Heart right ventricle (tissue), 16 donors: ENCODE measurements around the gene LAMA5. TPM values are rescaled to one million over a fixed set of nuclear protein-coding genes. Genes with fewer than 3 reads are reported as not detected.

ENCODE experiments used
- ATAC-seq, 8 donors: fragments of 200-7000 bp; cut with Tn5 transposase; one replicate each; pipeline ENCODE4 v1.9.1; 2020; ENCODE audit warnings: mild to moderate bottlenecking in 8 of 8, moderate library complexity in 8 of 8, moderate number of reproducible peaks in 1 of 8
- DNase-seq, 2 donors: peaks; one replicate each; pipeline ENCODE4 v3.0.0-alpha.2; 2020
- H3K27ac ChIP-seq, 10 donors: fragments of 200-600 bp; sonication (generic) in 2 of 10; one replicate each; pipeline versions ENCODE4 v1.5.0 to v1.8.0; 2020 to 2022; ENCODE audit warnings: mild to moderate bottlenecking in 3 of 10
- H3K27me3 ChIP-seq, 7 donors: fragments of 200-600 bp; one replicate each; pipeline ENCODE4 v1.8.0; 2021 to 2022; ENCODE audit warnings: mild to moderate bottlenecking in 2 of 7
- H3K36me3 ChIP-seq, 9 donors: fragments of 200-600 bp; sonication (generic) in 1 of 9; one replicate each; pipeline versions ENCODE4 v1.5.0 to v1.8.0; 2020 to 2022; ENCODE audit warnings: mild to moderate bottlenecking in 2 of 9
- H3K4me1 ChIP-seq, 9 donors: fragments of 200-600 bp; sonication (generic) in 1 of 9; one replicate each; pipeline versions ENCODE4 v1.5.0 to v1.8.0; 2020 to 2022; ENCODE audit warnings: mild to moderate bottlenecking in 4 of 9
- H3K4me3 ChIP-seq, 10 donors: fragments of 200-600 bp; sonication (generic) in 2 of 10; one replicate each; pipeline versions ENCODE4 v1.5.0 to v1.8.0; 2020 to 2022; ENCODE audit warnings: mild to moderate bottlenecking in 7 of 10, moderate library complexity in 2 of 10
- H3K9me3 ChIP-seq, 11 donors: fragments of 200-600 bp in 10 of 11; sonication (generic) in 2 of 11; one replicate each; pipeline versions ENCODE4 v1.5.0 to v1.8.0; 2013 to 2022; ENCODE audit warnings: mild to moderate bottlenecking in 2 of 11, control low read depth in 1 of 11, moderate library complexity in 1 of 11
- WGBS, 2 donors: extraction: QIAGEN DNeasy Blood & Tissue Kit; methylation state at CpG; one replicate each; pipeline ENCODE4 v1.1.7; 2013; ENCODE audit warnings: inconsistent platforms in 1 of 2; 5-methylcytosine and 5-hydroxymethylcytosine counted together
- intact Hi-C, 10 donors: fragments of 100-400 bp; cut with DNase I; formaldehyde crosslinking; loops; one replicate each; pipeline versions ENCODE4 v1.11.1 to v1.14.2; 2022
- polyA plus RNA-seq, 2 donors: library from polyadenylated mRNA; stranded (reverse); fragments of 200-250 nt; gene quantifications; one replicate each; pipeline ENCODE4 v1.2.3, GENCODE V29; 2013
- total RNA-seq, 10 donors: library from RNA; stranded (reverse); fragmentation: NEBNext Ultra II Directional in 3 of 10; extraction: Animal tissue kit (Norgen Biotek cat#: 25700) in 3 of 10; gene quantifications; one replicate each; pipeline versions ENCODE4 v1.2.1 to v1.2.4, GENCODE V29; 2021 to 2023
- TF ChIP-seq, protein P1 (sequence below), 9 donors: fragments of 200-600 bp; sonication (generic) in 2 of 9; IDR thresholded peaks; one replicate each; pipeline versions ENCODE4 v1.5.0 to v1.8.0; 2021 to 2022; ENCODE audit warnings: antibody characterized with exemption in 9 of 9, mild to moderate bottlenecking in 5 of 9, moderate library complexity in 1 of 9
- donor health status: Arrhythmogenic right ventricular cardiomyopathy.
- donor health status: ischemic (EF 13 %, LVEDD 7.1; RV severe dilation, severe dysfunction).
- donor health status: healthy with polysubstance abuse.
- donor health status: DM: no; HTN: yes; CAD: no.
- donor health status: DM: no; HTN: no; CAD: no.
- donor health status: ischemic (EF 25% LVEDD 6.9; RV normal size, moderate dysfunction).
- donor health status: ischemic (EF 25% LVEDD 5.7; RV mildly dilated, moderate dysfunction).
- donor health status: healthy.
- donor health status: DM: yes; HTN: yes; CAD: no.
- donor health status: Ischemic cardiomyopathy.
- donor health status: ischemic (EF 35%, LVEDD 5.7; RV mildly dilated, moderate dysfunction).
- donor health status: nonischemic (EF 11% LVEDD 7.7; RV severe dilation, severe dysfunction).
- donor health status: DM: yes; HTN: yes; CAD: no.
- donor health status: PGD.
- donor health status: ischemic (EF 29% LVEDD 5.4; RV normal size, mild dysfunction).
- donor health status: nonischemic (EF 23%, LVEDD 6.1; RV moderate dilation, normal function).

Gene LAMA5
- total and polyA plus RNA-seq, 12 donors = 53.9 to 358 (median 76.5) TPM

DNA sequence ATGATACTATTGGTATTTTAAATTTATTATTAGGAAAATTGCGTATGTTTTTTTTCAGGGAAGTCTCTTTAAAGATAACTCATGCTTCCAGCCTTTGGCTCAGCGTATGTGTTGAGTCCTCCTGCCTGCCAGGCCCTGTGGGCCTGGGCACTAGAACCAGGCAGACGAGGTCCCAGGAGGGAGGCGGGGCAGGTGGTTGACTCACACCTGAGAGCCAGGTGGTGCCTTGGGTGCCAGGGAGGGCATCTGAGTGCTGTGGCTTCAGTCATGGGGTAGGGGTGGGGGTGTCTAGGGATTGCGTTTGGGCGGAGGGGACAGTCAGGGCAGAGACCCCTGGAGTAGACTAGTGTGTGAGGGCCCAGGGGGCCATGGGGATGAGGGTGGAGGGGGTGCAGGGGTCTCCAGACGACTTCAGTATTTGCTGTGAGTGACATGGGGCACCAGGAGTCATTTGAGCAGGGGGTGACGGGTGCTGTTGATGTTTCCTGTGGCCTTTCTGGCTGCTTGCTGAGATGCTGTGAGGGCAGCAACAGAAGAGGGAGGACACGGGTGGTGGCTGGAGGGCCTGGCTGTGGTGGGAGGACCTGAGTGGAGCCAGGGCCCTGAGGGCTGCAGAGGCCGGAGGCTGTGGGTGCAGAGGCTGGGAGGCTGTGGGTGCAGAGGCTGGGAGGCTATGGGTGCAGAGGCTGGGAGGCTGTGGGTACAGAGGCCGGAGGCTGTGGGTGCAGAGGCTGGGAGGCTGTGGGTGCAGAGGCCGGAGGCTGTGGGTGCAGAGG is 79.2 kb downstream of the LAMA5 start:
- DNase-seq (no peak), ATAC-seq (no peak)
- Histone ChIP-seq H3K4me1 (peaks cover 11 to 48% (median 29%) of the 10 kb centered on the region in 9 donors), H3K27ac (peak overlapping the region in 2 of 10 donors; percentile 43 to 90), H3K27me3 (no peaks in the 10 kb centered on the region), H3K36me3 (peaks cover 0 to 98% (median 51%) of the 10 kb centered on the region in 9 donors), H3K4me3 (no peak overlapping the region), H3K9me3 (no peaks in the 10 kb centered on the region)
- 95 to 96% methylated on average over 12 of the region's 12 CpGs for WGBS, 2 donors
- intact Hi-C loops = loop anchor here in 2 of 10 donors (5.0 to 10.0 kb wide), 3 partner anchors 36 to 263 kb away; partner anchors contain the start of gene MTG2 (in 1 of the 2)
- TF ChIP-seq, protein P1, sequence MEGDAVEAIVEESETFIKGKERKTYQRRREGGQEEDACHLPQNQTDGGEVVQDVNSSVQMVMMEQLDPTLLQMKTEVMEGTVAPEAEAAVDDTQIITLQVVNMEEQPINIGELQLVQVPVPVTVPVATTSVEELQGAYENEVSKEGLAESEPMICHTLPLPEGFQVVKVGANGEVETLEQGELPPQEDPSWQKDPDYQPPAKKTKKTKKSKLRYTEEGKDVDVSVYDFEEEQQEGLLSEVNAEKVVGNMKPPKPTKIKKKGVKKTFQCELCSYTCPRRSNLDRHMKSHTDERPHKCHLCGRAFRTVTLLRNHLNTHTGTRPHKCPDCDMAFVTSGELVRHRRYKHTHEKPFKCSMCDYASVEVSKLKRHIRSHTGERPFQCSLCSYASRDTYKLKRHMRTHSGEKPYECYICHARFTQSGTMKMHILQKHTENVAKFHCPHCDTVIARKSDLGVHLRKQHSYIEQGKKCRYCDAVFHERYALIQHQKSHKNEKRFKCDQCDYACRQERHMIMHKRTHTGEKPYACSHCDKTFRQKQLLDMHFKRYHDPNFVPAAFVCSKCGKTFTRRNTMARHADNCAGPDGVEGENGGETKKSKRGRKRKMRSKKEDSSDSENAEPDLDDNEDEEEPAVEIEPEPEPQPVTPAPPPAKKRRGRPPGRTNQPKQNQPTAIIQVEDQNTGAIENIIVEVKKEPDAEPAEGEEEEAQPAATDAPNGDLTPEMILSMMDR (IDR thresholded peaks at IDR 0.05) = no peak

DNA sequence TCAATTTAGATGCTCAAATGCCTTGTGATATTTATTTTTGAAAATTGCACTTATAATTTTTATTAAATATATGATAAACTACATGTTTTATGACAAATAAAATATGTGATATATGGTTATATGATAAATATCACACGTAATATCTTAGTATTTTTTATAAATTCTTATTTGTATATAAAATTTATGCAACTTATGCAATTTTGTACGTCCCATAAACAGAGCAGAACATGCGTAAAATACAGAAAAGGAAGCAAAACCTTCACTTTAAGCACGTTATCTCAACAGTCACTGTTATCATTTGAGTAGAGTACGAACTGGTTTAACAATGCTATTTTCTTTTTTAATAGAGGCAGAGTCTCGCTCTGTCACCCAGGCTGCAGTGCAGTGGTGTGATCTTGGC is 80.0 kb downstream of the LAMA5 start:
- Histone ChIP-seq H3K27me3 (no peaks in the 10 kb centered on the region), H3K4me1 (peaks cover 14 to 56% (median 30%) of the 10 kb centered on the region in 9 donors), H3K9me3 (no peaks in the 10 kb centered on the region), H3K27ac (peak overlapping the region in 6 of 10 donors; percentile 65 to 90 (median 74)), H3K36me3 (peaks cover 0 to 98% (median 47%) of the 10 kb centered on the region in 9 donors), H3K4me3 (no peak overlapping the region)
- TF ChIP-seq, protein P1 (IDR thresholded peaks at IDR 0.05) = no peak
- DNase-seq = no peak
- WGBS, 2 donors = 80 to 82% methylated on average over 6 of the region's 6 CpGs
- intact Hi-C loops = loop anchor here in 2 of 10 donors (5.0 to 10.0 kb wide), 3 partner anchors 35 to 262 kb away; partner anchors contain the start of gene MTG2 (in 1 of the 2)
- ATAC-seq = no peak

DNA sequence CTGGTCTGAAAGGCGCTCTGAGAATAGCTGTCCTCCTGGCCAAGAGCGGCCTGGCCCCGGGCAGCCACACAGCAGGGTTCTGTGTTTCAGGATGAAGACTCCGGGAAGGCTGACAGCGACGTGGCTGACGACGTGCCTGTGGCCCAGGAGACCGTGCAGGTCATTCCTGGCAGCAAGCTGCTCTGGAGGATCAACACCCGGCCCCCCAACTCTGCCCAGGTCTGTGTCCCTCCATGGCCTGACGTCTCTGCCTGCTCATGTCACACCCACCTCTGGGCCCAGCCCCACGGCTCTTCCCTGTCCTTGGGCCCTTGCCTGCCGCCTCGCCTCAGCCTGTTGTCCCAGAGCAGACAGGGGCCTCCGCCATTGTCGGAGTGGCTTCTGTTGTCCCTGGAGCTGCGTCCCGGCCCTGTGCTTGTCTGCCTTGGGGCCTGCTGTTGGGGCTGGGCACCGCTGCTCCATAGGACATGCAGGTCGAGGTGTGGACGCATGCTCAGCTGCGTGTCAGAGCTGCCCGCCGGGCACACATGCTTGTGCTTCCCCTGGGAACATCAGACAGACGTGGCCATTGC is 80.5 kb downstream of the LAMA5 start:
- intact Hi-C loops = loop anchor here in 2 of 10 donors (5.0 to 10.0 kb wide), 3 partner anchors 34 to 262 kb away; partner anchors contain the start of gene MTG2 (in 1 of the 2)
- no peak for DNase-seq
- peak in 7 of 8 donors; percentile 18 to 76 (median 39) for ATAC-seq
- Histone ChIP-seq H3K36me3 (peaks cover 3 to 98% (median 45%) of the 10 kb centered on the region in 9 donors), H3K4me1 (peaks cover 14 to 56% (median 30%) of the 10 kb centered on the region in 9 donors), H3K27ac (peak overlapping the region; percentile 65 to 90 (median 74)), H3K4me3 (peak overlapping the region in 1 of 10 donors; percentile 17), H3K9me3 (no peaks in the 10 kb centered on the region), H3K27me3 (no peaks in the 10 kb centered on the region)
- 61 to 71% methylated on average over 25 of the region's 25 CpGs for WGBS, 2 donors
- TF ChIP-seq, protein P1 (IDR thresholded peaks at IDR 0.05) = no peak

DNA sequence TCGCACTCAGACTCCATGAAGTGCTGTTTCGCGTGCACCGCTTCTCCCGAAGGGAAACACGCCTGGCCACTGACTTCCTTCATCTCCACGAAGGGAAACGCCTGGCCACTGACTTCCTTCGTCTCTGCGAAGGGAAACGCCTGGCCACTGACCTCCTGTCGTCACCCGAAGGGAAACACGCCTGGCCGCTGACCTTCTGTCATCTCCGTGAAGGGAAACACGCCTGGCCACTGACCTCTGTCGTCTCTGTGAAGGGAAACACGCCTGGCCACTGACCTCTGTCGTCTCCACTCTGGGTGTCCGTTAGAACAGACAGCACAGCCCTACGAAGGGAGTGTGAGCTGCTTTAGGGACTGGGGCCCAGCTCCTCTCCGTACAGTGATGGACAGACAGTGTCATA is 81.4 kb downstream of the LAMA5 start:
- Histone ChIP-seq H3K27ac (peak overlapping the region in 9 of 10 donors; percentile 65 to 90 (median 73)), H3K4me1 (peaks cover 14 to 56% (median 30%) of the 10 kb centered on the region in 9 donors), H3K27me3 (no peaks in the 10 kb centered on the region), H3K36me3 (peaks cover 5 to 98% (median 45%) of the 10 kb centered on the region in 9 donors), H3K9me3 (no peaks in the 10 kb centered on the region), H3K4me3 (no peak overlapping the region)
- TF ChIP-seq, protein P1 (IDR thresholded peaks at IDR 0.05) = no peak
- DNase-seq = peak; percentile 49 to 54
- peak; percentile 25 to 85 (median 40) for ATAC-seq
- intact Hi-C loops = loop anchor here in 2 of 10 donors (5.0 to 10.0 kb wide), 3 partner anchors 33 to 261 kb away; partner anchors contain the start of gene MTG2 (in 1 of the 2)
- WGBS, 2 donors = 53 to 61% methylated on average over 23 of the region's 23 CpGs
